HL-60 (cell line): Measurements from ENCODE around the gene NR2F2.

Experiments used
- CTCF ChIP-seq: IDR thresholded peaks from one replicate; pipeline ENCODE4 v1.5.1; 2011; ENCODE audit warnings: low read length, control low read depth, inconsistent platforms; ENCODE audit not compliant: insufficient read depth
- GABPA ChIP-seq: IDR thresholded peaks from 2 replicates; pipeline ENCODE4 v1.6.1; 2012; ENCODE audit warnings: low read depth
- POLR2AphosphoS5 ChIP-seq: IDR thresholded peaks from 2 replicates; pipeline ENCODE4 v1.6.1; 2012; ENCODE audit warnings: low read depth
- REST ChIP-seq: IDR thresholded peaks from 2 replicates; pipeline ENCODE4 v1.6.1; 2012; ENCODE audit warnings: low read depth; ENCODE audit not compliant: insufficient replicate concordance
- SPI1 ChIP-seq: IDR thresholded peaks from 2 replicates; pipeline ENCODE4 v1.6.1; 2012; ENCODE audit warnings: low read depth, mild to moderate bottlenecking, borderline replicate concordance

- TF ChIP-seq CTCF, result no peak
- TF ChIP-seq POLR2AphosphoS5, result no peak
- no peak for TF ChIP-seq REST
- TF ChIP-seq GABPA, result no peak
- TF ChIP-seq SPI1, result no peak
Measured at GRCh38 chr15:96306321-96306720, 24.2 kb upstream of the NR2F2 start.
